DOHH2 (cell line): Measurements from ENCODE around the gene ONECUT3.

Experiments used
- CTCF ChIP-seq: fragments of 200-600 bp; sonication (generic); IDR thresholded peaks from one replicate; pipeline ENCODE4 v1.5.1; 2014; ENCODE audit warnings: antibody characterized with exemption, mild to moderate bottlenecking, low read depth, low read length; ENCODE audit not compliant: poor library complexity, severe bottlenecking
- EZH2phosphoT487 ChIP-seq: fragments of 200-600 bp; sonication (generic); IDR thresholded peaks from 2 replicates; pipeline ENCODE4 v1.6.1; 2017; ENCODE audit warnings: borderline replicate concordance, mild to moderate bottlenecking, antibody characterized with exemption, low read length, moderate library complexity, mixed read lengths

DNA sequence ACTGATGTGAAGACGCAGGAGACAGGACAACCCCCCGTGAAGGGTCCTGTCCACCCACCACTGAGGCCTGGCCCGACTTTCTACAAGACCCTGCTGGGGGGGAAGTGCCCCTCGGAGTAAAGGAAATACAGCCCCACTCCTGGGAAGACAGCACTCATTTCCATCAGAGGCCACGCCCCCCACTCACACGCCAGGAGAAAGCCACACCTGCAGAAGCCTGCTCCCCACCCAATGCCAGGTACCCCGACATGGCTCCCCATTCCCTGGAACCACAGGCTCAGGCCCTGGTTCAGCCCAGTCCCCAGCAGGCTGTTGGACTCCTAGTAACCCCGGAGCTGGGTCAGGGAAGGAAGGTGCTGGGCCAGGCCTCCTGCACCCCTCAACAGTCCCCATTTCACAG lies 69.7 kb downstream of the ONECUT3 start:
- TF ChIP-seq CTCF (no peak), EZH2phosphoT487 (no peak)
